Caco-2 (cell line): ENCODE data around the gene ARPC4. TPM values are rescaled to one million over a fixed set of nuclear protein-coding genes. Genes with fewer than 3 reads are reported as not detected.
"Not testable (repeated sequence)": the region's sequence is repeated elsewhere in the genome, so short reads cannot be mapped to it uniquely, and the experiment has no call there.

Experiments
- BruUV-seq: library from RNA; stranded (reverse); fragments of 400-500 nt; replicated peaks from 2 replicates; lab custom pipeline; 2021; lab: Mats Ljungman, UMichigan
- CTCF ChIA-PET: fragments of 300-600 bp; sonication (Branson Sonifier 250); formaldehyde crosslinking; loops from one replicate; lab custom pipeline; 2022; ENCODE audit warnings: antibody characterized with exemption; lab: Charles Lee
- POLR2A ChIA-PET: fragments of 300-600 bp; sonication (Branson Sonifier 250); formaldehyde crosslinking; loops from one replicate; lab custom pipeline; 2022; ENCODE audit warnings: antibody characterized with exemption; lab: Charles Lee
- DNase-seq, 2 experiments: peaks; one replicate each; pipeline versions ENCODE4 v3.0.0 to v3.0.0-alpha.2; 2020 to 2022
- H3K27me3 ChIP-seq: replicated peaks from 2 replicates; pipeline ENCODE4 v1.6.0; 2011; ENCODE audit warnings: low read length; ENCODE audit not compliant: control insufficient read depth, insufficient read depth
- H3K36me3 ChIP-seq: 2 replicates; pipeline ENCODE4 v1.5.1; 2011; ENCODE audit warnings: low read length; ENCODE audit not compliant: control insufficient read depth, insufficient read depth
- H3K4me1 ChIP-seq: fragments of 250-450 bp; sonication (Bioruptor Pico); 2 replicates; pipeline ENCODE4 v1.5.1; 2020; ENCODE audit warnings: mild to moderate bottlenecking
- H3K4me3 ChIP-seq: 2 replicates; pipeline ENCODE4 v1.5.1; 2011; ENCODE audit warnings: low read depth, mild to moderate bottlenecking, control low read depth, low read length
- H3K9me3 ChIP-seq: fragments of 250-450 bp; sonication (Bioruptor Pico); 2 replicates; pipeline ENCODE4 v1.5.1; 2020; ENCODE audit warnings: mild to moderate bottlenecking, moderate library complexity
- H3K27ac Mint-ChIP-seq: one replicate; pipeline ENCODE4 v1.8.0; 2022; ENCODE audit warnings: mixed read lengths; ENCODE audit not compliant: unreplicated experiment
- H3K27me3 Mint-ChIP-seq: one replicate; pipeline ENCODE4 v1.8.0; 2022; ENCODE audit warnings: mixed read lengths; ENCODE audit not compliant: insufficient read depth, unreplicated experiment
- H3K36me3 Mint-ChIP-seq: one replicate; pipeline ENCODE4 v1.8.0; 2022; ENCODE audit warnings: mild to moderate bottlenecking, mixed read lengths; ENCODE audit not compliant: insufficient read depth, unreplicated experiment
- H3K4me1 Mint-ChIP-seq: one replicate; pipeline ENCODE4 v1.8.0; 2022; ENCODE audit warnings: low read depth, mixed read lengths; ENCODE audit not compliant: unreplicated experiment
- H3K4me3 Mint-ChIP-seq: one replicate; pipeline ENCODE4 v1.8.0; 2022; ENCODE audit warnings: mild to moderate bottlenecking, moderate library complexity, mixed read lengths; ENCODE audit not compliant: unreplicated experiment
- H3K9me3 Mint-ChIP-seq: one replicate; pipeline ENCODE4 v1.8.0; 2022; ENCODE audit warnings: mixed read lengths; ENCODE audit not compliant: unreplicated experiment
- intact Hi-C: fragments of 100-400 bp; cut with micrococcal nuclease; formaldehyde crosslinking; loops from one replicate; pipeline ENCODE4 v1.10.0; 2022; ENCODE audit not compliant: unreplicated experiment
- total RNA-seq: library from RNA; stranded (reverse); gene quantifications from 2 replicates; pipeline ENCODE4 v1.2.3, GENCODE V29; 2022
- TF ChIP-seq, protein P1 (sequence below), 2 experiments: fragments of 200-600 bp in 1 of 2; IDR thresholded peaks; 1 replicate in 1 of 2; 2 replicates in 1 of 2; pipeline versions ENCODE4 v1.5.1 to v1.8.0; 2011 to 2022; ENCODE audit warnings: antibody characterized with exemption in 1 of 2, control low read depth in 1 of 2, inconsistent platforms in 1 of 2, low read depth in 1 of 2, low read length in 1 of 2, mild to moderate bottlenecking in 1 of 2, moderate library complexity in 1 of 2; ENCODE audit not compliant: insufficient read depth in 1 of 2, severe bottlenecking in 1 of 2, unreplicated experiment in 1 of 2

ARPC4 gene
- total RNA-seq, 1 experiment from 2014 or later, result 158 TPM

DNA sequence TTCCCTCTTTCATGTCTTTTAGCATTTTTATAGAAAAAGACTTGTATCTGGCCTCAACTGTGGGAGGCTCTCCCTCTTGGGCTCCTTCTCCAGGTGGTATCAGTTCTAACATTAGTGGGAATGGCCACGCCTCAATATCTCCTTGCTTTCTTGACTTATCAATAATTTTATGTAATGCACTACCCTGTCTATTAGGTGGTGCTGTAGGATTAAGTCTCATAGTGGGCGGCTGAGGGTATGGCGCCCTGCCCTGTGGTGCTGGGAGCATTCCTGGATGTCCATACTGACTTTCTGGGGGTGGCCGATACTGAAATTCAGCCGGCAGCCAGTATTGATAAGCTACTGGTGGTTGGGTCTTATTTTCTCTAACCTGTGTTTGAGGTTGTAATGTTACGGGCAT lies 59.6 kb downstream of the ARPC4 start:
- no TSS peak for BruUV-seq
- H3K27me3 Mint-ChIP-seq, result no peaks in the 10 kb centered on the region
- Histone ChIP-seq H3K36me3 (no peaks in the 10 kb centered on the region), H3K9me3 (no peaks in the 10 kb centered on the region), H3K4me3 (no peak overlapping the region), H3K4me1 (peaks cover 28% of the 10 kb centered on the region), H3K27me3 (no peaks in the 10 kb centered on the region)
- CTCF ChIA-PET, result no interaction called here
- H3K4me3 Mint-ChIP-seq, result no peak overlapping the region
- intact Hi-C loops, result no loop called here
- POLR2A ChIA-PET, result no interaction called here
- no peaks in the 10 kb centered on the region for H3K9me3 Mint-ChIP-seq
- DNase-seq, result no peak
- H3K36me3 Mint-ChIP-seq, result no peaks in the 10 kb centered on the region
- H3K27ac Mint-ChIP-seq, result no peak overlapping the region
- TF ChIP-seq, protein P1, sequence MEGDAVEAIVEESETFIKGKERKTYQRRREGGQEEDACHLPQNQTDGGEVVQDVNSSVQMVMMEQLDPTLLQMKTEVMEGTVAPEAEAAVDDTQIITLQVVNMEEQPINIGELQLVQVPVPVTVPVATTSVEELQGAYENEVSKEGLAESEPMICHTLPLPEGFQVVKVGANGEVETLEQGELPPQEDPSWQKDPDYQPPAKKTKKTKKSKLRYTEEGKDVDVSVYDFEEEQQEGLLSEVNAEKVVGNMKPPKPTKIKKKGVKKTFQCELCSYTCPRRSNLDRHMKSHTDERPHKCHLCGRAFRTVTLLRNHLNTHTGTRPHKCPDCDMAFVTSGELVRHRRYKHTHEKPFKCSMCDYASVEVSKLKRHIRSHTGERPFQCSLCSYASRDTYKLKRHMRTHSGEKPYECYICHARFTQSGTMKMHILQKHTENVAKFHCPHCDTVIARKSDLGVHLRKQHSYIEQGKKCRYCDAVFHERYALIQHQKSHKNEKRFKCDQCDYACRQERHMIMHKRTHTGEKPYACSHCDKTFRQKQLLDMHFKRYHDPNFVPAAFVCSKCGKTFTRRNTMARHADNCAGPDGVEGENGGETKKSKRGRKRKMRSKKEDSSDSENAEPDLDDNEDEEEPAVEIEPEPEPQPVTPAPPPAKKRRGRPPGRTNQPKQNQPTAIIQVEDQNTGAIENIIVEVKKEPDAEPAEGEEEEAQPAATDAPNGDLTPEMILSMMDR (IDR thresholded peaks at IDR 0.05; ENCODE audit: insufficient read depth in 1 of 2, low read depth in 1 of 2, low read length in 1 of 2, severe bottlenecking in 1 of 2, unreplicated experiment in 1 of 2), result no peak
- peaks cover 7% of the 10 kb centered on the region for H3K4me1 Mint-ChIP-seq

DNA sequence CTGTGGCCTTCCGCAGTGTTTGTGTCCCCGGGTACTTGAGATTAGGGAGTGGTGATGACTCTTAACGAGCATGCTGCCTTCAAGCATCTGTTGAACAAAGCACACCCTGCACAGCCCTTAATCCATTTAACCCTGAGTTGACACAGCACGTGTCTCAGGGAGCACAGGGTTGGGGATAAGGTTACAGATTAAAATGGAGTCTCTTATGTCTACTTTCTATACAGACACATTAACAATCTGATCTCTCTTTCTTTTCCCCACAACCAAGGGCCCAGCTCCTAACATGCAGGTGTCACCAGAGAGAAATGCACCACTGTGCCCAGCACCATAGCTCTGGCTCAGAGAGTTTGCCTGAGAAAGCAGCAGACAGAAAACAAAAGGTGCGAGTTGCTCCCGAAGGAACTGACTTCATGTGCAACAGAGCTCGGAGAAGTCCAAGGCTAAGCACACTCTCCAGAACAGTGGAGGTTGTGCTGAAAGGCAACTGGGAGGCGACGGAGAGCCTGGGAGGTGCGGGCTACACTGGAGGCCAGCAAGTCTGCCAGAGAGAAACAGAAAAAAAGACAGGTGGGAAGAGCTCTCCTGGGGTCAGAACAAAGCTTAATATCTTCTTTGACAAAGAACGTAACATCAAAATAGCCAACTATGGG lies 61.5 kb downstream of the ARPC4 start:
- not testable (repeated sequence) for DNase-seq
- CTCF ChIA-PET, result interaction anchor here (0.6 kb wide), 1 partner anchor 15 kb away, joined by 3 read pairs; no protein-coding TSS in a partner anchor
- POLR2A ChIA-PET, result interaction anchor here (0.6 kb wide), 1 partner anchor 17 kb away, joined by 5 read pairs; no protein-coding TSS in a partner anchor

DNA sequence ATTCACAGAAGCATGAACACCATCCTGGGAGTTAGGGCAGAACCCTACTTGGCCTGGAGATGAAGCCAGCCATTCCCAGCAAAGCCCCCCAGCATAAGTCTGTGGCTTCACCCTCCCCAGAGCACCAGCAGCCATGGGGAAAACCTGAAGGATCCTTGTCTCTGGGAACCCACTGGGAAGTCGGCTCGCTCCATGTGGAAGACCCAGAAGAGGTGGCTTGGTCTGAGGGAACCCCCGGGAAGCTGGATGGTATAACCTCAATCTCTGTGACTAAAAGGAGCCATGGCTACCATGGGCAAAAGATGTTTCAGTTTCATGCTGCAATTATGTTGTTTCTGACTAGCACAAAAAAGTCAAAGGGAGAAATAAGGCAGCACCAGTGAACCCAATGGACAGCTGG lies 62.7 kb downstream of the ARPC4 start:
- CTCF ChIA-PET, result no interaction called here
- DNase-seq, result no peak
- Histone ChIP-seq H3K4me3 (no peak overlapping the region), H3K27me3 (no peaks in the 10 kb centered on the region), H3K9me3 (no peaks in the 10 kb centered on the region), H3K36me3 (no peaks in the 10 kb centered on the region), H3K4me1 (peaks cover 5% of the 10 kb centered on the region; the same call in 1 of the 2 replicates)
- no TSS peak for BruUV-seq
- Mint-ChIP-seq H3K4me3 (no peak overlapping the region), H3K27ac (no peak overlapping the region), H3K27me3 (no peaks in the 10 kb centered on the region), H3K36me3 (no peaks in the 10 kb centered on the region), H3K4me1 (no peaks in the 10 kb centered on the region), H3K9me3 (no peaks in the 10 kb centered on the region)
- POLR2A ChIA-PET, result no interaction called here
- intact Hi-C loops, result no loop called here
- TF ChIP-seq, protein P1 (IDR thresholded peaks at IDR 0.05; ENCODE audit: insufficient read depth in 1 of 2, low read depth in 1 of 2, low read length in 1 of 2, severe bottlenecking in 1 of 2, unreplicated experiment in 1 of 2), result no peak

More for the DNA sequence above, 61.5 kb downstream of the ARPC4 start:
- H3K4me3 Mint-ChIP-seq, H3K4me1 Mint-ChIP-seq, H3K27ac Mint-ChIP-seq, H3K27me3 ChIP-seq, H3K9me3 ChIP-seq, H3K36me3 Mint-ChIP-seq, BruUV-seq, H3K36me3 ChIP-seq, H3K27me3 Mint-ChIP-seq, H3K4me3 ChIP-seq, H3K9me3 Mint-ChIP-seq, intact Hi-C loops: not testable (repeated sequence)
- H3K4me1 ChIP-seq, result peaks cover 11% of the 10 kb centered on the region

Other genes with a start within 250 kb of the ARPC4 start
- not detected in 2 replicates for gene LHFPL4, start 239.3 kb upstream of the ARPC4 start, total RNA-seq
- 30.1 and 34.7 TPM in 2 replicates for gene MTMR14, start 143.6 kb upstream of the ARPC4 start, total RNA-seq
- gene CPNE9, start 89.2 kb upstream of the ARPC4 start, total RNA-seq, result not detected in 2 replicates
- 24.7 and 26.0 TPM in 2 replicates for gene BRPF1, start 61.3 kb upstream of the ARPC4 start, total RNA-seq
- gene OGG1, start 43.1 kb upstream of the ARPC4 start, total RNA-seq, result 24.1 and 25.3 TPM in 2 replicates
- gene CAMK1, start 23.1 kb upstream of the ARPC4 start, total RNA-seq, result 9.7 and 11.9 TPM in 2 replicates
- 49.2 and 49.6 TPM in 2 replicates for gene TADA3, start 609 bp upstream of the ARPC4 start, total RNA-seq
- 10.3 and 13.3 TPM in 2 replicates for gene TTLL3, start 17.2 kb downstream of the ARPC4 start, total RNA-seq
- gene RPUSD3, start 50.9 kb downstream of the ARPC4 start, total RNA-seq, result 54.8 and 61.8 TPM in 2 replicates
- gene CIDEC, start 87.2 kb downstream of the ARPC4 start, total RNA-seq, result 1.9 and 3.8 TPM in 2 replicates
- gene JAGN1, start 97.5 kb downstream of the ARPC4 start, total RNA-seq, result 34.2 and 35.9 TPM in 2 replicates
- gene IL17RE, start 109.8 kb downstream of the ARPC4 start, total RNA-seq, result 77.3 and 82.9 TPM in 2 replicates
- gene IL17RC, start 124.0 kb downstream of the ARPC4 start, total RNA-seq, result 8.5 and 11.3 TPM in 2 replicates
- gene CRELD1, start 140.8 kb downstream of the ARPC4 start, total RNA-seq, result 17.1 and 18.3 TPM in 2 replicates
- 1.1 and 1.3 TPM in 2 replicates for gene PRRT3, start 159.3 kb downstream of the ARPC4 start, total RNA-seq
- 52.4 and 56.7 TPM in 2 replicates for gene EMC3, start 193.8 kb downstream of the ARPC4 start, total RNA-seq
- 35.6 and 36.5 TPM in 2 replicates for gene FANCD2, start 233.4 kb downstream of the ARPC4 start, total RNA-seq